SU-DHL-6 (cell line): ENCODE measurements around the gene RBM24.

ENCODE experiments used
- EZH2phosphoT487 ChIP-seq: fragments of 200-600 bp; sonication (generic), shearing (Covaris generic); conservative IDR thresholded peaks from 2 replicates; pipeline ENCODE4 v1.6.1; 2018; ENCODE audit warnings: mild to moderate bottlenecking, antibody characterized with exemption, low read length, moderate library complexity, mixed read lengths
- TF ChIP-seq, protein P1 (sequence below): fragments of 200-600 bp; sonication (generic); IDR thresholded peaks from one replicate; pipeline ENCODE4 v1.5.1; 2017; ENCODE audit warnings: antibody characterized with exemption, mild to moderate bottlenecking, low read length, moderate library complexity; ENCODE audit not compliant: insufficient read depth, poor library complexity, severe bottlenecking

DNA sequence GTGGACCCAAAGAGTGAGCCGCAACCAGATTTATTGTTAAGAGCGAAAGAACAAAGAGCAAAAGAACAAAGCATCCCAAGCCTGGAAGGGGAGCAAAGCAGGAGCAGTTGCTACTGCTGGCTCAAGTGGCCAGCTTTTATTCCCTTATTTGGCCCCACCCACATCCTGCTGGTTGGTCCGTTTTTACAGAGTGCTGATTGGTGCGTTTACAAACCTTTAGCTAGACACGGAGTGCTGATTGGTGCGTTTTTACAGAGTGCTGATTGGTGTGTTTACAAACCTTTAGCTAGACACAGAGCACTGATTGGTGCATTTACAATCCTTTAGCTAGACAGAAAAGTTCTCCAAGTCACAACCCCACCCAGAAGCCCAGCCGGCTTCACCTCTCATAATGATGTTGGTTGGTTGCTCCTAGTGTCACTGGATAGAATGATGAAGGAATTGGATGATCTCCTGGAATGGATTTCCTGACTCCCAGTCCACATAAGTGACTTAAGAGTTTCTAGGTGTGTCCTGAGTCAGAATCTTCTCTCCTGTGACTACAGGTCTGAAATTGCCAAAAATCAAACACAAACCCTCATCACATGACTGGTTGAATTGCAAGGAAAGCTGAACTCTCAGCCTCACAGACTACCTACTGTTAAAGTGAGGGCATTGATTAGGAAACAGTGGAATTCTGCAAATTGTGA lies 60.1 kb downstream of the RBM24 start:
- TF ChIP-seq, protein P1, sequence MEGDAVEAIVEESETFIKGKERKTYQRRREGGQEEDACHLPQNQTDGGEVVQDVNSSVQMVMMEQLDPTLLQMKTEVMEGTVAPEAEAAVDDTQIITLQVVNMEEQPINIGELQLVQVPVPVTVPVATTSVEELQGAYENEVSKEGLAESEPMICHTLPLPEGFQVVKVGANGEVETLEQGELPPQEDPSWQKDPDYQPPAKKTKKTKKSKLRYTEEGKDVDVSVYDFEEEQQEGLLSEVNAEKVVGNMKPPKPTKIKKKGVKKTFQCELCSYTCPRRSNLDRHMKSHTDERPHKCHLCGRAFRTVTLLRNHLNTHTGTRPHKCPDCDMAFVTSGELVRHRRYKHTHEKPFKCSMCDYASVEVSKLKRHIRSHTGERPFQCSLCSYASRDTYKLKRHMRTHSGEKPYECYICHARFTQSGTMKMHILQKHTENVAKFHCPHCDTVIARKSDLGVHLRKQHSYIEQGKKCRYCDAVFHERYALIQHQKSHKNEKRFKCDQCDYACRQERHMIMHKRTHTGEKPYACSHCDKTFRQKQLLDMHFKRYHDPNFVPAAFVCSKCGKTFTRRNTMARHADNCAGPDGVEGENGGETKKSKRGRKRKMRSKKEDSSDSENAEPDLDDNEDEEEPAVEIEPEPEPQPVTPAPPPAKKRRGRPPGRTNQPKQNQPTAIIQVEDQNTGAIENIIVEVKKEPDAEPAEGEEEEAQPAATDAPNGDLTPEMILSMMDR: no peak
- no peak for TF ChIP-seq EZH2phosphoT487
